Dermis microvascular lymphatic vessel endothelial cell (primary cell): ENCODE measurements around the gene FAM222A. TPM values are rescaled to one million over a fixed set of nuclear protein-coding genes. Genes with fewer than 3 reads are reported as not detected.

Experiments used
- DNase-seq, 2 donors: peaks; one replicate each; pipeline versions ENCODE4 v3.0.0 to v3.0.0-alpha.2; 2010; ENCODE audit warnings: low read depth in 2 of 2
- total RNA-seq: library from RNA; depleted of rRNA; stranded (reverse); fragments of >200 nt; gene quantifications from 2 replicates; pipeline ENCODE4 v1.2.1, GENCODE V29; 2014

Gene FAM222A
- total RNA-seq, 1 donor from 2014 or later: 0.26 TPM

DNA sequence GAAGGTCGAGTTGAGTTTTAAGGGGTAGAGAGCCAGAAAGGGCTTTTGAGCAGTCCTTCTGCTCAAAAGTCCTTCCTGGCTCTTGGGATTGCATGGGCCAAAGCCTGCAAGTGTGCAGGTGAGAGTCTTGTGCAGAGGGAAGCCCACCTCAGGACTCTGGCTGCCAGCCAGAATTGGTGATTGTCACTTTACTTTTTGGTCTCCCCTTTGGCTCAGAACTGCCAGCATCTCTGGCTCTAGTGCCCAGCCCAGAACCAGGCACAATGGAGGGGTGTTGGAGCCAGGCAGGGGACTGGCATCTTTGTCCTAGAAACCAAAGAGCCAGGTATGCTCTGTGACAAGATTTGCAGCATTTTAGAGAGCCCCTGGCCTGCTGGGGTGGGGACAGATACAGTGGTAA lies 23.5 kb downstream of the FAM222A start:
- no peak for DNase-seq

DNA sequence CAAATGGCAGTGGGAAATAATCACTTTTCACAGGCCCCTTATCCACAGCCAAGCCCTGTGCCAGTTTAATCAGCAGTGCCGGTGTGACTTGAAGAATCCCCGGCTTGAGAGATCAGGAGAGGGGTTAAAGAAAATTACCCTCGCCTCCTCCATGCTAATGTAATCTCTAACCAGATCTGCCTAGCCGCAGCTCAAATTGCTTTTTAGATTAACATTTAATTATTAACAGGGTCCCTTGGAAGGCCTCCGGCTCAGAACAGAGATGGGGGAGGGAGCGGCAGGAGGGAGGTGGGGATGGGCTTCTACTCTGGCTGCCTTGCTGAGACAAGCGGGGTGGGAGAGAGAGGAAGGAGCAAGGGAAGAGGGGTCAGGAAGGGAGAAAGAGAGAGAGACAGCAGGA lies 24.0 kb downstream of the FAM222A start:
- DNase-seq: no peak

DNA sequence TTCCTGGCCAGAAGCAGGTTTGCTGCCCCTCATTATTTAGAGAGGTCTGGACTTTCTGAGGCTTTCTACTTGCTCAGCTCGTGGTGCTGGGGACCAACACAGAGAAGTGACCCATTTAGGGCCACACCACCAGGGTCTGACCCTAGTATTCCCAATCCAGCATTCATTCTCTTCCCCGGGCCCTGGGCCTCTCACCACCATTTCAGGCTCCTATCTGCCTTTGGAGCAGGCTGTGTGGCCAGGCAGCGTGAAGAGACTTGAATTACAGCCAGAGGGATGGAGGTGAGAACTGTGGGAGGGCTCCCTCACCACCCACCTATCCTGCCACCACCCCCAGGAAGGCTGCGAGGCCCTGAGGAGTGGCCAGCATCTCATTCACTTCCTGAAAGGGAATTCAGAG lies 24.6 kb downstream of the FAM222A start:
- DNase-seq: no peak

DNA sequence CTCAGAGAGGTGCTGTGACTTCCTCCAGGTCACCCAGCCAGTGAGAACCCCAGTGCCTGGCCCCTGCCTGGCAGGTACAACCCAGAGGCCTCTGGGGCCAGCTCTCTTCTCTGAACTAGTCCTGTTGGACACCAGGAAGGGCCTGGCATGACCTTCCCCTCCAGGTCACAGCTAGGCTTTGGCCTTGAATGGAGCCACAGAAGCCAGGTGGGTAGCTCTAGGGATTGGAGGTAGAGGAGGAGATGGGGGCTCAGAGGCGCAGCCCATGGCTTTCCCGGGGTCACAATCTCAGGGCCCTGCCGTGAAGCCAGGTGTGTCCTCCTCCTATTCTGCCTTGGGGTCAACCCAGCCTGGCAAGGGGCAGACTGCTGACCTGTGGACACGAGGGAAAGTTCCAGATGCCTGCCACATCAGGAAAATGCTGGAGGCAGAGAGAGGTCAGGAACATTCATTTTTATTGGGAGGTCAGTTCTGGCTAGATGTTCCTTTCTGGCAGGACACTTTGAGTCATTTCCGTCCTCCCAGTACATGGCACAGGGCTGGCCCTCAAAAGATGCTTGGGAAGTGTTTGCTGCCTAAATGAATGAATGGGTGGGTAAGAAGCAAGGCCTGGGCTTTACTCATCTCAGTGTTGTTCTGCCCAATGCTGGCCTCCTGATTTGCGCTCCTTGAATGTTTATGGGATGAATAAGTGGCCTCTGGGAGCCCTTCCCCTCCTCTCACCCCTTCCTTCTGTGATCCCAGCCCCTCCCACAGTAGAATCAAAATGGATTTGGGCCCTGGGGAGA lies 25.4 kb downstream of the FAM222A start:
- no peak for DNase-seq

DNA sequence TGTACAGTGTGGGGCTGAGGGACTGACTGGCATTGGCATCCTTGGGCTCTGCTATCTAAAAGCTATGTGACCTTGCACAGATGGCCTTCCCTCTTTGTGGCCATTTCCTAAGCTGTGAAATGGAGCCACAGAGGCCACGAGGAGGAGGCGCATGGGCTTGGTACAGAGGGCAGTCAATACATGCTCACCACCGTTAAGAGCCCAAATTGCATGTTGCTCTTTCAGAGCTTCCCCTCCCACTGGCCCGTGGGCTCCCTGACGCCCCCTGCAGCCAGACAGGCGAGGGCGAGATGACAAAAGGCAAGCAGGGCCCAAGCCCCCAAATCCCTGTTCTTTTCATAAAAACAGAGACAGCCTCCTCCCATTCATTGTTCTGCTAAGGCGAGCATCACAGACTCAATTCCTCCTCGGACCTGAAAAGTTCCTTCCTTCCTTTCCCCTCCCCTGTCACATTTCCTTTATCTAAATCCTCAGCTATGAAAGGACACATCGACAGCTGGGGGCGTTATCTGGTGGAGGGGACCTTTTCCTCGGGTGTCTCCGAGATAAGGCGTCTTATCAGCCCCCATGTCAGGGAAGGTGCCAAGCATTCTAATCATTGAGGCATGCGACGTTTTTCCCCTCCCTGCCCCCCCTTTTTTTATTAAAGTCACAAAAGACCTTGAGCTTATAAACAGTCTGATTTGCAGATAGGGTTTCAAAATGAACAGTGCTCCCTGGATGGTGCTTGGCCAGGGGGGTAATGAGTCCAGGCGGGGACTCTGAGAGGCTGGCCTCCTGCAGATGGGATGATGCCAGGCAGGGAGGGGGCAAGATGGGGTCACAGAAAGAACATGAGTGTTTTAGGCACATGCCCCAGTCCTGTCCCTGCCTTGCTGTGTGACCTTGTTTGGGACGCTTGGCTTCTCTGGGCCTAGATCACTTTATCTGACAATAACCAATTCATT lies 26.4 kb downstream of the FAM222A start:
- no peak for DNase-seq

DNA sequence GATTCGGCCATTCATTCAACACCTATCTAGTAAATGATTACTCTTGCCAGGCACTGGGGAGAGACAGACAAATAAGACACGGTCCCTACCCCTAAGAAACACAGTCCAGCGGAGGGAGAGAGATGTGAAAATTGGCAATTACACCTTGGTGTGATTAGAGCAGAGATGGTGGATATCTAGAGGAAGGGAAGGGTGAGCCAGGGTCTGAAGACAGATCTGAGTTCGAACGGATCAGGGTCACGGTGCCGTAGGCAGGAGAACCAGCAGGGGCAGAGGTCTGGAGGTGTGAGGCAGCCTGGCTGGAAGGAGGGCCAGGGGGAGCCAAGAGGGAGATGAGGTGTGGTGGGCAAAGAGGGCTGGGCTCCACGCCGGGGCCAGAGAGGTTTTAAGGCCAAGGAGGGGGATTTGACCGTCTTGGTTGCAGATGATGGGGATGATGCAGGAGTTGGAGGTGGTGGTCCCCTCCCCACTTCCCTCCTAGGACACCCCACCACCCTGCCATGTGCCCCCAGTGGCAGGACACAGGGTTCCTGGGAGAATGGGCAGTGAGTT lies 27.1 kb downstream of the FAM222A start:
- DNase-seq: no peak

DNA sequence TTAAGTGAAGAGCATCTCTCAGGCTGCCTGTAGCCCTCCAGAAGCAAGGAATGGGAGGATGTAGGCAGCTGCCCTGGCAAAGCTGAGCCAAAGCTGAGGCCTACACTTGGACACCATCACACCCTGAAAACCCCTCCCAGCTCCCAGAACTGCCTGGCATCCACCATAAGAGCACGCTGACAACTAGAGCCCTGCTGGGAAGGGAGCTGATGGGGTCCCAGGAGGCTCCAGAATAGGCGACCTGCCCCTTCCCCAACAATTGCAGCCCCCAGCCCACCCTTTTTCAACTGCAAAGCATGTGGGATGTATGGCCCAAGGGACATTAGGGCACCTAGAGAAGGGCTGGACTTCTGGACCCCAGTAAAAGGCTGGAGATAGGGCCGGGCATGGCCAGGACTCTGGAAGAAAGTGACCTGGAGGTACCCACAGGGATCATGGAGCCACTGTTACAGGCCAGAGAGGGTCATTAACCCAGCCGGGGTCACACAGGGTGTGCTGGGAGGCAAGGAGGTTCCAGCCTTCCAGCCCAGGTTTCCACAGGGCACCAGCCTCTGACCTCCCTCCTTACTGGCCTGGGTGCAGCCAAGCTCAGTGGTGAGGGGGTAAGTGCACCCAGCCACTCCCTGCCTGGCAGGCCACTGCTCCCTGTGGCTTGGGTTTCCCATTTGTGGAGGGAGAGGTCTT lies 27.8 kb downstream of the FAM222A start:
- DNase-seq: no peak

DNA sequence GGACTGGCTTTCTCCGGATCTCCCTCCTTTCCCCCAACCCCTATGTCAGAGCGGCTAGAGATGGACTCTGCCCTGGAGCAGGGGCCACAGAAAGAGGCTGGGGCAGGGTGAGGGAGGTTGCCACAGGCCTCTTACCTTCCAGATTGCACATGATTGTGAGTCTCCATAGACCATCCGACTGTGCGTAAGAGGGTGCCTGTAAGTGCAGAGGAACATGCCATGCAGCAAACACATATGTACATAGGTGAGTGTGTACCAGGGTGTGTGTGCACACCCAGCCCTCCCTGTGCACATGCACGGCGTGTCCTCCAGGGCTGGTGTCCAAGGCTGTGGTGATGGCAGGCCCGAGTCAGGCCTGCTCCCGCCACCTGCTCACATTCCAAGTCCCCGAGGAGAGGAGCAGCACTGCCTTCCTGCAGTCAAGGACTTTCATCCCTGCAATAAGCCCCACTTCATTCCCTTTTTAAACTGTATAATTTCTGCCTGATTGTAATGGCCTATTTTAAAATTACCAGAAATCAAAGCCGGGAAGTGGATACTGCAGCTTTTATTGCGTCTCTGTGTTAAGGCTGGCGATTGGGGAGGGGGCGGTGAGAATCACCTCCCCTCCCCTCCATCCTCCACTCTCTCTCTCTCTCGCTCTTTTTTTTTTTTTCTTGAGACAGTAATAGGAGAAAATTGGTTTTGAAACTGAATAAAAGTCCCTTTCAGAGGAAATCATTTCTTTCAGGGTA lies 28.5 kb downstream of the FAM222A start:
- no peak for DNase-seq

DNA sequence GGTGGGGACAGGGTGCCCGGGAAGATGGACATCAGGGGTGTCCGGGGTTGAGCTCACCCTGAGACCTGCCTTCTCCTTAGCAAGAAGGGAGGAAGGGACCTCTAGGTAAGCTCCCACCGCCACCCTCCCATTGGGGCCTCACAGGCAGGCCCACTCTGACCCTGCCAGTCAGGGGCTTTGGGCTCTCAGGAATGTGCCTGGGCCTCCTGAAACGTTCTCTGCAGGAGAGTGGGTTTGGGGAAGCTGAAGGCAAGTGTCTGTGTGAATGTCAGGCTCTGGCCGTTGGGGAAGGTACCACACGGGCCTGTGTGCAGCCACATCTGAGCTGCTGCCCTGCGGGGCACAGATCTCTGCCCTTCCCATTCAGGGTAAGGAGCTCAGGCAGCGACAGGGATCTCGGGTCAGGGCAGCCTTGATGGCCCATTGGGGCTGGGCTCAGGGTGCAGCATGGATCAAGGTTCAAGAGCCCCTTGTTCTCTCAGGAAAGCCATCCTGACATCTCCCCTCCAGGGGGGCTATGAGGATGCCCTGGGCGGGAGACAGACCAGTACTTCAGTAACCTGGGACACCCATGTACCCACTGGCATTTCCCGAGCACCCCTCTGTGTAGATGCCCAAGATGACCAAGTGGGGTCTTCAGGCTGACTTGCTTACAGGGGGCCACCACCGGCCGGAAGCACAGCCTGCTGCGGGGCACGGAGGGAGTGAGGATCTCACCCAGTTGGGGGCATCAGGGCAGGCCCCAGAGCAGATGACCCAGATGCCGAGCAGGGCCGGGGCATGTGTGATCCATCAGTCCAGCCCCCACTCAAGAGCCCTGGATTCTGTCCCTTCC lies 29.7 kb downstream of the FAM222A start:
- no peak for DNase-seq

DNA sequence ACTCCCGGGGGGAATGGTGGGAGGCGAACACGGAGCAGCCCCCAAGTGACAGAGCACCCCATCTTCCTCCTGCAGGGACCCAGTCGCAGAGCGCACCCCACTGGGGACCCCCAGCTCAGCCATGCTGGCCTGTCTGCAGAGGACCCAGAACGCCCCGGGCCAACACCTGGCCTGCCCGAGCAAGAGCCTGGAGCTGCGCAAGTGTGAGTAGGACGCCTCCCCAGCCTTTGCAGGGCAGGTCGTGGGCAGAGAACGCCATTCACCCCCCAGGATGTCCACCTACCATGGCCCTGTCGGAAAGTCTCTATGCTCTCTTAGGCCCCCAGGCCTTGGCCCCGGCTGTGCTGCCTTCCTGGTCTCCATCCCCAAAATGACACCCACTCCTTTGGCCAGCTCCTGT lies 30.4 kb downstream of the FAM222A start:
- DNase-seq: no peak

DNA sequence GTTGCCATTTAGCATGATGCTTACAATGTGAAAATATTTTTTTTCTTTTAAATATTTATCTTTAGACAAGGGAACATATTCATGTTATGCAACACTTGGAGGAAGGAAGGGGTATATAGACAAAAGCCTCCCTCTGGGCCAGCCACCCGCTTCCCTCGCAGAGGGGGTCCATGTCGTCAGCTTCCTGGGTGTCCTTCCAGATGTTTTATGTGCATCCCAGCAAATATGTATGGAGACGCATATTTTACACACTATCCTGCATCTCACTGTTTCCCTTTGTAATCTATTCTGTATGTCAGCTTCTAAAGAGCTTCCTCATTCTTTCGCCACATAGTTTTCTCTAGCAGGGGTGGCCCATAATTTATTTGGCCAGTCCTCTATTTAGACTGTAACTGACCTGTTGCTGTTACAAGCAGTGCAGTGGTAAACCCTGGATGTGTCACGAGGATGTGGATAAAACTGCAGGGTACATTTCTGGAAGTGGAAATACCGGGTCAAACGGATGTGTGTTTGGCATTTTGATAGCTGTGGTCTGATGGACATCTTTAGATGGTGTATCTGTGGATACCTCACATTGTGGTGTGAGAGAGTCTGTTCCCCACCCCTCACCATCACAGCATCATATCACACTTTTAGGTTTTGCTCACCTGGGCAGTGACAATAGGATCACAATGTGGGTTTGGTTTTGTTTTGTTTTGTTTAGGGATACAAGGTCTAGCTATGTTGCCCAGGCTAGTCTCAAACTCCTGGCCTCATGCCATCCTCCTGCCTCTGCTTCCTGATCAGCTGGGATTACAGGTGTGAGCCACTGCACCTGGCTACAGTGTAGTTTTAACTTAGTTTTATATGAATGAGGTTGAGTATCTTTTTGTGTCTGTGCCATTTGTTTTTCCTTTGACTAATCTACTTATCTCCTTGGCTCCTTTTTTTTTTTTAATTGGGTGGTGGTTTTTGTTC lies 31.6 kb downstream of the FAM222A start:
- no peak for DNase-seq

DNA sequence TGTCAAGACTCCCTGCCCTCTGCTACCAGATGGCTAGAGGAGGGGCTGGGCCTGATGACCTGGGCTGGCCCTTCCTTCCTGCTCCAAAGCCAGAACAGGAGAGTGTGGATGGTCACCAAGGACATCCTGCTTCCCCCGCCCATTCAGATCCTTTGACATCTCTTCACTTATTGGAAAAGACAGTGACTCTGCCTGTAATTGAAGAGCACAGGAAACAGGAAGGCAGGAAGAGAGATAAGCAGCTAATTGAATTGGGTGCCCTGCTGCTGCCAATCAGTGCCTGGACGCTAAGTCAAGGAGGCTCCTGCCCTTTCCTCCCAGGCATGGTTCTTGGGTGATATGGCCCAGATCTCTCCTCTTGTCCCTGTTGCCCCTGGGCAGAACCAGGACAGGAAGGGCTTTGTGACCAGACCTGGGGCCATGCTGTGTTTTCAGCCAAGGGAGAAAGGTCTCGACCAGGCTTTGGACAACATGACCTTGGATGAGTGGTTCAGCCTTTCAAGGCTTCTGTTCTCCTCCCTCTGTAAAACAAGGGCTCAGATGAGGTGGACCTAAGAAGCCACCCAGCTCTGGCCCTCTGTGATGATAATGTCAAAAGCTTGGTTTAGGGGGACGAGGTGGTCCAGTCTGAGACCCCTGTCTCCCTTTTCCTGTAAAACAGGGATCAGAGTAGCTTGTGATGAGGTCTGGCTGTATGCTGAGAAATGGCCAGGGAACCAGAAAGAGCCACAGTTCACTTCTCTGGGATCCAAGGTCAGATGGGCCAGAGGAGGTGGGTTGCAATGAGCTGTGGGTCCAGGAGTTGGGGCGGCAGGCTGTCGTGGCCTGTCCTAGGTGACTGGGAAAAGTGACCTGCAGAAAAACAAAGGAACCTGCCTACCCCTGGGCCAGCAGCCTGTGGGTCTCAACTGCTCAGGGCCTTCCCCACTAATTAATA lies 38.8 kb downstream of the FAM222A start:
- no peak for DNase-seq

DNA sequence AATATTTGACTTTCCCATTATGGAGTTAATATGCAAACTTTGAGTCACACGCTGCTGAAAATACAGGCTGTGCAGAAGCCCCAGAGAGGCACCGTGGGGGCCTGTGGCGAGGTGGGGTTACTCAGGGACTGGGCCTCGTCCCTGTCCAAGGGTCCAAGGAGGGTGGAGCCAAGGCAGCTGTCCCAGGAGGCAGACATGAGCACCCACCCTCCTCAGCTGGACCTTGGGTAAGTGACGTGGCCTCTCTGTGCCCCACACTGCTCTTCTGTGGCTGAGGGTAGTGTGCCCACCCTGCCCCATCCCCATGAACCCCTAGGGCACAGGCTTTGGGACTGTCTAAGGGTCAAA lies 39.4 kb downstream of the FAM222A start:
- DNase-seq: no peak

DNA sequence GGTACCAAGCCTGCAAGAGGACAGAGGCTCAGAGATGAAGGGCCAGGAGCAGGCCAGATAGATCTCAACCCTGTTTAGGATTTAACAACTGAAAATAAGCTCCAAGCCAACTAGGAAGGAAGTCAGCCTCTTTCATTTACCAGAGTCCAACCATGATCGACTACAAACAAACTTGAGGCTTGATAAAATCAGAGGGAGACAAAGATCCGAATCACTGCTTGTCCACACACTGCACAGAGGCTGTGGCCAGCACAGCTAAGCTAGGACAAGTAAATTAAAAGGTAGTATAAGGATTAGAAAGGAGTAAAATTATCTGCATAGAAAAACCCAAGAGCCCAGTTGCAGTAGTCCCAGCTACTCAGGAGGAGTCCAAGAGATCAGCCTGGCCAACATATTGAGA lies 40.3 kb downstream of the FAM222A start:
- DNase-seq: no peak

DNA sequence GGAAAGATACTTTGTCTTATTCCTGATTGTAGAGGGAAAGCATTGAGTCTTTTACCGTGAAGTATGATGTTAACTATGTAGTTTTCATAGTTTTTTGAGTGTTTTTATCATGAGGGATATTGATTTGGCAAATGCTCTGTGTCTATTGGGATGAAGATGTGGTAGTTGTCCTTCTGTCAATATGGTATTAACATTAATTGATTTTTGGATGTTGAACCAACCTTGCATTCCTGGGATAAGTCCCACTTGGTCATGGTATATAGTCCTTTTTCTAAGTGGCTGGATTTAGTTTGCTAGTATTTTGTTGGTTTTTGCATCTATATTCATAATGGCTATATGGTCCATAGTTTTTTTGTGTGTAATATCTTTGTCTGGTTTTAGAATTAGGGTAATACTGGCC lies 42.8 kb downstream of the FAM222A start:
- no peak for DNase-seq

DNA sequence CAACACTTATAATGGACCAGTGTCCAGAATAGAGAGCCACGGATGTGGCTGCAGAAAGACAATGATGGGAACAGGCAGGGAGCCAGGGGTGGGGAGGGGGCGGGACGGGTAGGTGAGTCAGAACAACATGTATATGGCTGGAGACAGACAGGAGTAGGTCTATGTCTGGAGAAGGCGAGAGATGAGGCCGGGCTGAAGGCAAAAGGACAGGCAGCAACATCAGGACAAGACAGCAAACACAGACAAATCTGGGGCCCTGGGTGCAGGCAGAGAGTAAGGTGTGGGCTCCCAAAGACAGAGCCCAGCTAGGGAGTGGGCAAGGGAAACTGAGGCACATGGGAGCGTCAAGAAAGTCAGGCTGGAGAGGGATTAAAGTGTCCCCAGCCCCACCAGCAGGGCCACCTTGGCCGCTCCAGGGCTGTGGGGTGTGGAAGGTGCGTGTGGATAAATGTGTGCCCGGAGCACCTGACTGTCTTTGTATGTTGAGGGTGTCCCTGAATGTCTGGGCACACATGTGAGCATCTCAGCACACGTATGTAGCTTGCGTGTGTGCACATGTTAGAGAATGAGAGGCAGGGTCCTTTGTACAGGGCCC lies 44.1 kb downstream of the FAM222A start:
- DNase-seq: no peak
